Upper lobe of left lung (tissue), 4 donors: ENCODE measurements around the gene BMP8A.

Experiments
- CTCF ChIP-seq, 6 experiments: fragments of 450-650 bp in 4 of 6; fragments of 200-600 bp in 2 of 6; sonication (generic) in 2 of 6; IDR thresholded peaks; one replicate each; pipeline ENCODE4 v1.5.1; 2016 to 2019; ENCODE audit warnings: antibody characterized with exemption in 6 of 6
- EP300 ChIP-seq, 4 donors: sonication (generic); formaldehyde crosslinking; IDR thresholded peaks; one replicate each; pipeline ENCODE4 v1.5.1; 2017; ENCODE audit warnings: antibody characterized with exemption in 4 of 4, control low read depth in 2 of 4
- POLR2A ChIP-seq, 4 donors: fragments of 450-650 bp; IDR thresholded peaks; one replicate each; pipeline ENCODE4 v1.5.1; 2016 to 2017; ENCODE audit warnings: antibody characterized with exemption in 4 of 4, mild to moderate bottlenecking in 2 of 4

- TF ChIP-seq CTCF (IDR thresholded peaks at IDR 0.05) (no peak), EP300 (IDR thresholded peaks at IDR 0.05) (no peak), POLR2A (IDR thresholded peaks at IDR 0.05) (no peak)
Measured at GRCh38 chr1:39478126-39478915, 13.1 kb upstream of the BMP8A start.
